NCI-H526 treated with DMSO at 0.1 percent for 48 hours (cell line): ENCODE results near the gene MARF1.
"Not testable (repeated sequence)": the region's sequence is repeated elsewhere in the genome, so short reads cannot be mapped to it uniquely, and the experiment has no call there.

Experiments used
- DNase-seq: peaks from one replicate; lab custom pipeline; 2025; lab: John Stamatoyannopoulos, UW

The MARF1 gene

DNA sequence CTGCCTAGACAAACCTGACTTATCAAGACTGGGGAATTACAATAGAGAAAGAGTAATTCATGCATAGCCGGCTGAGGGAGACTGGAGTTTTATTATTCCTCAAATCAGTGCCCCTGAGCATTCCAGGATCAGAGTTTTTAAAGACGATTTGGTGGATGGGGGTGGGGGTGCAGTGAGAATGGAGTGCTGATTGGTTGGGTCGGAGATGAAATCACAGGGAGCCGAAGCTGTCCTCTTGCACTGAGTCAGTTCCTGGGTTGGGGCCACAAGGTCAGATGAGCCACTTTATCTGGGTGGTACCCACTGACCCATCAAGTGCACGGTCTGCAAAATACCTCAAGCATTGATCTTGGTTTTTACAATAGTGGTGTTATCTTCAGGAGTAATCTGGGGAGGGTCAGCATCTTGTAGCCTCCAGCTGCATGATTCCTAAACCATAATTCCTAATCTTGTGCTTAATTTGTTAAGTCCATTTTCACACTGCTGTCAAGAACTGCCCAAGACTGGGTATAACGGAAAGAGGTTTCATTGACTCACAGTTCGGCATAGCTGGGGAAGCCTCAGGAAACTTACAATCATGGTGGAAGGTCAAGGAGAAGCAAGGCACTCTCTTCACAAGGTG lies 69.6 kb downstream of the MARF1 start:
- no peak for DNase-seq

DNA sequence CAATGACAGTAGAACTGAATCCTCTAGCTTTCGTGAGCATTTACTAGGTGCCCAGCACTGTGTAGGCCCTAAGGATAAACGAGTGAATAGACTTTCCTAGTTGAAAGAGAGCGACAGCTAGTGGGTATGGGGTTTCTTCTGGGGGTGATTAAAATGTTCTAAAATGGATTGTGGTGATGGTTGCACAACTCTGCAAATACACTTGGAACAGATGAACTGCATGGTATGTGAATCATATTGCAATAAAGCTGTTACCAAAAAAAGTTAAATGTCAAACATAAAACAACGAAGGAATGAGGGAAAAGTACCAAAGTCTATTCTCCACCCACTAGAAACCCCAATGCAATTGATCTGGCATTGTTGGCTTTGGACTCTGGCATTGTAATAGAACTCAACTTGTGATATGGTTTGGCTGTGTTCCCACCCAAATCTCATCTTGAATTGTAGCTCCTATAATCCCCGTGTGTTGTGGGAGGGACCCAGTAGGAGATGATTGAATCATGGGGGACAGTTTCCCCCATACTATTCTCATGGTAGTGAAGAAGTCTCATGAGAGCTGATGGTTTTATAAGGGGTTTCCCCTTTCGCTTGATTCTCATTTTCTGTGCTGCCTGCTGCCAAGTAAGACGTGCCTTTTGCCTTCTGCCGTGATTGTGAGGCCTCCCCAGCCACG lies 70.5 kb downstream of the MARF1 start:
- no peak for DNase-seq

DNA sequence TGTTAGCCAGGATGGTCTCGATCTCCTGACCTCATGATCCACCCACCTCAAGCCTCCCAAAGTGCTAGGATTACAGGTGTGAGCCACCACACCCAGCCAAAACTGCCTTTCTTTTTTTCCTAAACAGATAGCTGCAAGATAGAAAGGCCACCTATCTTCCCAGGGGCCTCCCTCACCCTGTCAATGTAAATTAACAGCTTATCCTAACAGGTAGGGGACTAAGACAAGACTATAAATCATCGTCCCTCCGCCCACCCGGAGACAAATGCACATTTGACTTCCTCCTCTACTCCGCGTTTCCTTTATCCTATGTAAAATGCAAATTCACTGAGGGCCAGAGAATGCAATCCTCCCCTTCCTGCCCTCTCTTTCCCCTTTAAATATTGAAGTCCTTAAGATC lies 71.4 kb downstream of the MARF1 start:
- peak; percentile 11 for DNase-seq

DNA sequence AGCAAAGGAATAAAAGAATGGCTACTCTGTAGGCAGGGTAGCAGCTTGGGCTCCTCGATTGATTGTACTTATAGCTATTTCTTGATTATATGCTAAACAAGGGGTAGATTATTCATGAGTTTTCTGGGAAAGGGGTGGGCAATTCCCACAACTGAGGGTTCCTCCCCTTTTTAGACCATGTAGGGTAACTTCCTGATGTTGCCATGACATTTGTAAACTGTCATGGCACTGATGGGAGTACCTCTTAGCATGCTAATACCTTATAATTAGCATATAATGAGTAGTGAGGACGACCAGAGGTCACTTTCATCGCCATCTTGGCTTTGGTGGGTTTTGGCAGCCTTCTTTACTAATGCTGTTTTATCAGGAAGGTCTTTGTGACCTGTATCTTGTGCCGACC lies 72.3 kb downstream of the MARF1 start:
- DNase-seq: not testable (repeated sequence)

DNA sequence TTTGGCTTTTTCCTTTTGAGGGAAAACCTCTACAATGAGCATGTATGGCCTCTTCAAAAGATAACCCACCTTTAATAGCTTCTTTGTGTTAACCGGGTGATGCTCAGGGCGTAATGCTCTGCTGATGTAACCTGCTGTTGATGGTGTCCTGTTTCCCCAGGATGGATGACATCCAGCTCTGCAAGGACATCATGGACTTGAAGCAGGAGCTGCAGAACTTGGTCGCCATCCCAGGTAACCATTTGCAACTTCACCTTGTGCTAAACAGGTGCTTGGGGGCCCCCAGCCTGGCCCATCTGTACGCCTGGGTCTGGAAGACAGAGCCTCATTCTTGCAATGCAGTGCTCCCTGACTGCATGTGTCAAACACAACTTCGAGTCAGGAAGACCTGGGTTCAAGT lies 75.1 kb downstream of the MARF1 start:
- no peak for DNase-seq

DNA sequence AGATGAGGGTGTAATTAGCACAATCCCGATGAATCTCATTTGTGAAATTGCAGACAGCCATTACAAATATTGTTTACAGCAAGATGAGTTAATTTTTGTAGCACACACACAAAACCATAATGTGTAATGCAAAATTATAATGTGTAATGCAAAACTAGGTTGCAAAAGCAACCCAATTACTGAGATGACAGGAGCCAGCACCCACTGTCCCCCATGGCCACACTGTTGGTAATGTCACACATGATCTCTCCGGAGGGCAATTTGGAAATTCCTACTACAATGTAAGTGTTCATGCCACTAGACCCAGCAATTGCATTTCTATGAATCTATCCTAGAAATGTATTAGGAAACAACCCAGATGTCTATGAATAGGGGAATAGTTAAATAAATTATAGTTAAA lies 76.9 kb downstream of the MARF1 start:
- no peak for DNase-seq

DNA sequence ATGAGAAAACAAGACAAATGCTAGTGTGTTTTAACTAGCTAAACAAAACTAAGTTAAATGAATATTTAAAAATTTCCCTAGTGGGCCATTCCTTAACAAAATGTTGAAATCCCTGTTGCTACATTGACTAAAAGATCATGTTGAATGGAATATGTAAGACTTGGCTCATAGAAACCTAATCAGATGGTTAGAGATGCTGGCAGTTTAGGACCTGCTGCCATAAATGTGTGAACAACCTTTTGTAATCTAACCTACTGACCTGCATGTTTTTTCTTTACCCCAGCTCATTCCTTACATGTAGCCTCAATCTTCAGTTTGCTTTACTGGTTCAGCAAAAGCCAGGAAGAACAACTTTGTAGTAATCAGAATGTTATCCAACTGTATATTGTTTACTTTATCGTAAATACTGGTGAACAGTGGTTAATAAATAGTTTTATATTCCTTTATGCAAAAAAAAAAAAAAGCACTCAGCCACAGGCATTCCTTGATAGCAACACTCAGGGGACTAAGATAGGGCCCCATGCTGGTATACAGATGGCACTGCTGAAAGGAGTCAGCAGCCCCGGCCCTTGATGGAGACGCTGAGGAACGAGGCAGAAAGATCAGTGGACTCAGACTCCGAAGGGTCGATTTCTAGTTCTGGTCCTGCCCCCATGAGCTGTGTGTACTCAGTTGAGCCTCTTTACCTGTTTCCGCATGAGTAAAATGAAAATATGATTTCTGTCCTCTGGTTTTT lies 78.2 kb downstream of the MARF1 start:
- no peak for DNase-seq

DNA sequence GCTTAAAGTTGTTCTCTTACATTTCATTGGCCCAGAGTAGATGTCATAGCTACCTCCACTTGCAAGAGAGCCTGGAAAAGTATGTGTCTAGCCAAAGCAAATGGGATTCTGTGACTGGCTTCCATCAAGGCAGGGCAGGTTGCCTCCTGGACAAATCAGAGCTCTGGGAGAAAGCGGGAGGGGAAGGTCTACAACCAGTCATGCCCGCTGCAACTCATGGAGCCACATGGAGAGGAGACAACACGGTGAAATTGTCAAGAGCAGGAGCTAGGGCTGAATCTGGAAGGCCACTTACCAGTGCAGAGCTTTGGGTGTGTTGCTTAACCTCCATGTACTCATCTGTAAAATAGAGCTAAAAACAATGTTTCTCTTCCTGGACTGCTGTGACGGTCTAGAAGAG lies 83.8 kb downstream of the MARF1 start:
- DNase-seq: no peak

DNA sequence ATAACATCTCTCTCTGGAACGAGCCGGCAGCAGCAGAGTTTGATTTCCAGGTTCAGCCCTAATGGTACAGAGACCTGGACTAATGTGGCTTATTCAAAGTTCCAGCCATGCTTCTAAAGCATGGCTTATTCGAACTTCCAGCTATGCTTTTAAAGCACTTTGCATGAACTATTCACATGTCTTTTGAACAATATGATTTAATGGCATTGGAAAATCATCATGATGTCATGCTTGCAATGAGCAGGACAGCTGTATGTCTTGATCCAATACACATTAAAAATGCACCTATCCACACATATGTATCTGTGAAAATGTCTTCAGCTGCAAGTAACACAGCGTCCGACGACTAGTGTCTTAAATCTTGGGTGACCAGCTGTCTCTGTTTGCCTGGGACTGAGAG lies 85.7 kb downstream of the MARF1 start:
- DNase-seq: no peak

DNA sequence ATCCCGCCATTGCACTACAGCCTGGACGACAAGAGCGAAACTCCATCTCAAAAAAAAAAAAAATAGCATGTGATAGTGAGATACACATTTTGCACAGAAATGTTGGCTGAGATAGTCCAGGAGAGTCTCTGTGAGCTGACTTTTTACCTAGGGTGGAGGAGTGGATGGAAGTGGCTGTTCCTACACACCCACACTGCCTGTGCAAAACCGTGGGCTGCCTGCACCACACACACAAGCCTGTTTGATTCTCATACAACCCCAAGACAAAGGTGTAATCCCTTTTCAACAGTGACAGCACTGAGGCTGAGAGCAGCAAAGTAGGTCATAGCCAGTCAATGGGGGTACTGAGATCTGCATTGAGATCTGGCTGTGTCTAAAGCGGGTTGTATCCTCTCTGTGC lies 86.8 kb downstream of the MARF1 start:
- no peak for DNase-seq

DNA sequence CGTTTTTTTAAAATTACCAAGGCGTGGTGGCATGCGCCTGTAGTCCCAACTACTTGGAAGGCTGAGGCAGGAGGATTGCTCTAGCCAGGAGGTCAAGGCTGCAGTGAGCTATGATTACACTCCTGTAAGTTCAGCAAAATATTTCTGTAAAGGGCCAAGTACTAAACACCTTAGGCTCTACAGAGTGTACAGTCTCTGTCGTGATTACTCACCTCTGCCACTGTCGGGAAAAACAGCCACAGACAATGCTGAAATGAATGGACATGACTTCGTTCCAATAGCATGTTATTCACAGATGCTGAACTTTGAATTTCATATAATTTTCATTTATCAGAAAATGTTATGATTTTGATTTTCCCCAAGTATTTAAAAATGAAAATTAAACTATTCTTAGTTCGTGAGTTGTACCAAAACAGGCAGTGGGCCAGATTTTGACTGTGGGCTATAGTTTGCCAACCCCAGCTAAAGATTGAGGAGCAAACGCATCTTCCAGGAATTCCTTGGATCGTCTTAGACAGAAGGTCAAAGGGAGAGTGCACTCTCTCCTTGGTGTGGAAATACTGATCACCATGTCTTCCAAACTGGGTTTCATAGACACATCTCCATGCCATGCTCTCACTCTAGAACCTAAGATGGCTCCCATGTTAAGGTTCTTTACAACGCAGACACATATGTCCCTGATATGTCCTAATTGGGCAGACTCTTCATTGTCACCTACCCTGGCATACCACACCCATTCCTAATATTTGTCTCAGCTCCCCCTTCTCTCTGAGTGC lies 89.5 kb downstream of the MARF1 start:
- DNase-seq: no peak

DNA sequence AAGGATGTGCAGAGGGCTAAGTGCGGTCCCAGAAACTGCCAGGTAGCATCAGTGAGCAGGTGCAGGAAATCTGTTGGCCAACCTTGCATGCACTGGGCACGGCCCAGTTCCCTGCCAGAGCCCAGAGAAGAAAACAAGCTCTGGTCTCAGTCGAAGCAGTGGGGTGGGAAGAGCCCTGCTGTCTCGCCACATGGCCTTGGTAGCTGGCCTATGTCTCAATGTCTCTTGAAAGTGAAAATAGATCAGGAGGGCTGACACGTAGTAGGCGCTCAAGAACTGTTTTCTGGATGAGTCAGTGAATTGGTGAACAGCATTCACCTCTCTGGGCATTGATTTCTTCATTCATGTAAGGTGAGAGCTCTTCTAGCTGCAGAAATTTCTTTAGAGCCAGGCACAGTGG lies 90.4 kb downstream of the MARF1 start:
- DNase-seq: no peak

DNA sequence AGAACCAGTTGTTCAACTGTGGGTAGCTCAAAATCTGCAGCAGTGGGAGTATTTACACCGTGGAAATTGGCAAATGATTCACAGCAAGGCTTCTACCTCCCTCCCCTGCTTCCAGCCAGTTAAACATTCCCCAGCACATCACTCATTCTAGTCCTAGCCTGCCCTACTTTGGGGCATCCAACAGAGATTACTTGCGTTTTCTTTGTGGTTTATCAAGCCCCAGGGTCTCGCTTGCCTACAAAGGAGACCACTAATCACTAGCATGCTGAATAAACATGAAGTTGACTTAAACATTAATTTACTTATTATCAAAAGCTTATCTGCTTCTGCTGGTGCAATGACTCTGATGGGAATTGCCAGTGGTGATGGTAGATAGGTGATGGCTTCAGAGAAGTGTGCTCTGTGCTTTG lies 94.5 kb downstream of the MARF1 start:
- DNase-seq: no peak

DNA sequence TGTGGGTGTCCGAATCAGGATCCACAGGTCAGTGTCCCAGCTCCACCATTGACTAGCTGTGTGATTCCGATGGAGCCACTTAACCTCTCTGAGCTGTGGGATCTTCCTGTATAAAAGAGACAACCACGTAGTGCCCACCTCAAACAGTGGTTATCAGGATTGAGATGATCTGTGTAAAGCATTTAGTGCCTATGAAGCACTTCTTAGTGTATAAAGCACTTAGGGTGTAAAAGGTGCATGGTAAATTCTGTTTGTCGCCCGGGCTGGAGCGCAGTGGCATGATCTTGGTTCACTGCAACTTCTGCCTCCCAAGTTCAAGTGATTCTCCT lies 95.2 kb downstream of the MARF1 start:
- no peak for DNase-seq

DNA sequence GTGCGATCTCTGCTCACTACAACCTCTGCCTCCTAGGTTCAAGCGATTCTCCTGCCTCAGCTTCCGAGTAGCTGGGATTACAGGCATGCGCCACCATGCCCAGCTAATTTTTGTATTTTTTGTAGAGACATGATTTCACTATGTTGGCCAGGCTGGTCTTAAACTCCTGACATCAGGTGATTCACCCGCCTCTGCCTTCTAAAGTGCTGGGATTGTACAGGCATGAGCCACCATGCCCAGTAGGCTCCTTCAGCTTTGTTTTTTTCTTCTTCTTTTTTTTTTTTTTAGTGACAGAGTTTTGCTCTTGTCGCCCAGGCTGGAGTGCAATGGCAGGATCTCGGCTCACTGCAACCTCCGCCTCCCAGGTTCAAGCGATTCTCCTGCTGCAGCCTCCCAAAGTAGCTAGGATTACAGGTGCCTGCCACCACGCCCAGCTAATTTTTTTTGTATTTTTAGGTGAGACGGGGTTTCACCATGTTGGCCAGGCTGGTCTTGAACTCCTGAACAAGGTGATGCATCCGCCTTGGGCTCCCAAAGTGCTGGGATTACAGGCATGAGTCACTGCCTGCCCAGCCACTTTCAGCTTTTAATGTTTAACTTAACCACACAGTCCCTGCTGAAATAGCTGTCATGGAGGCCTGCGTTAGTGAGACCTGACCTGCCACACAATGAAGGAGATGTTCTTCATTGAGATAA lies 95.7 kb downstream of the MARF1 start:
- not testable (repeated sequence) for DNase-seq

DNA sequence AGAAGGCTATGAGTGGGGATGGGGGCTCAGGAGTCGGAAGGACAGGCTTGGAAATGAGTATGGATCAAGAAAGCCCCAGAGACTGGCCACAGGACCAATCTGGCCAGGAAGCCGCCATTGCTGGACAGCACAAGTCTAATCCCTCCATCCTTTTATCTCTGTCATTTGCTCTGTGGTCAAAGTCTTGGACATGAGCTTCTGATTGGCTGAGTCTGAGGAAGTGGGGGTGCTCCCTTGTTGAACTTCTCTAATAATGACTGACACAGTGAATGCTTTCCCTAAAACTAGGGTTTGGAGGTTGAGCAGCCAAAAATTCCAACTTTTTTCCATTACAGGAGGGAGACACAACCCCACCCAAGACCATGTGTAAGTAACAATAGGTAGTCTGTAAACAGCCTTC lies 97.4 kb downstream of the MARF1 start:
- no peak for DNase-seq

DNA sequence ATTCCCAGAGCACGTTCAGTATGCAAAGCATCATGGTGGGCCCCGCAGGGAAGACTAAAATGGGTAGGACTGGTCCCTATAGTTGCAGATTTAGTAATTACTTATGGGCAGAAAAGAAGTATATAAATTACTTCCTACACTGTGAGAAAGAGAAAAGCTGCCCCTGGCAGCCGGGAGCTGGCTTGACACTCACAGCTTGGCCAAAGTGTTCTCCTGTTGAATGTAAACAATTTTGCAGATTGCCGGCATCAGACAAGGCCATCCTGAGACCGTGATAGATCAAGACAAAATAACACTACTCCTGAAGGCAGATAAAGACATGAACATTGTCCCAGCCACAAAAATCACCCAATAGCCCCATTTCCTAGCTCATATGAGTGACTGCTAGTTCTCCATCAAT lies 98.5 kb downstream of the MARF1 start:
- no peak for DNase-seq
